Skin of body (tissue), 2 donors: ENCODE measurements around the gene C12orf56. TPM values are rescaled to one million over a fixed set of nuclear protein-coding genes. Genes with fewer than 3 reads are reported as not detected.
"Not testable (repeated sequence)": the region's sequence is repeated elsewhere in the genome, so short reads cannot be mapped to it uniquely, and the experiment has no call there.

Experiments
- DNase-seq: peaks from one replicate; lab custom pipeline; 2025; lab: John Stamatoyannopoulos, UW
- total RNA-seq: library from RNA; depleted of rRNA; stranded (reverse); fragments of >200 nt; gene quantifications from one replicate; pipeline ENCODE4 v1.2.3, GENCODE V29; 2014

Gene C12orf56
- total RNA-seq, 1 donor from 2014 or later, result 1.1 TPM

DNA sequence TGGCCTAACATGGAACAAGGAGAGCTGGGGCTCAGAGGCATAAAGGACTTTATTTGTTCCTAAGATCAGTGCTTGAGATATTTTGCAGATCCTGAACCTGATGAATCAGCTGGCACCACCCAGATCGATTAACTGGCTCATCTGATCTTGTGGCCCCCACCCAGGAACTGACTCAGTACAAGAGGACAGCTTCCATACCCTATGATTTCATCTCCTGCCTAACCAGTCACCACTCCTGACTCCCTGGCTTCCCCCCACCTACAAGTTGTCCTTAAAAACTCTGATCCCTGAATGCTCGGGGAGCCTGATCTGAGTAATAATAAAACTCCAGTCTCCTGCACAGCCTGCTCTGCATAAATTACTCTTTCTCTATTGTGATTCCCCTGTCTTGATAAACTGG, 5.1 kb downstream of the C12orf56 start:
- DNase-seq, result no peak

GRCh38 chr12:64385019-64385418, 5.5 kb downstream of the C12orf56 start:
- no peak for DNase-seq

DNA sequence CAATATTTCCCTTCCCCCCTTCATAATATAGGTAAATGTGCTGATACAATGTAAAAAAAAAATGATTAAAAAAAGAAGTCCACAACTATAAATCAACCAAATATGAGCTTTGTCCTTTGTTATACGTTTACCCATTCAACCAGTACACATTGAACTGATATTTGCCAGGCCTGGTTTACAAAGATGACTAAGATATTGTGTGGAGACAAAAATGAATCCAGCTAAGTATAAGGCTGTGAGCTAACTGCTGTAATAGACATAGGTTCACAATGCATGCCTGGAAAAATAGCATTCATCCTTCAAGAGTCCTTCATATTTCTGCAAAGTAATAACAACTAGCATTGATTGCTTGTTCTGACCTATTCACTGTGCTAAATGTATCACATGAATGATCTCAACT, 6.9 kb downstream of the C12orf56 start:
- no peak for DNase-seq

DNA sequence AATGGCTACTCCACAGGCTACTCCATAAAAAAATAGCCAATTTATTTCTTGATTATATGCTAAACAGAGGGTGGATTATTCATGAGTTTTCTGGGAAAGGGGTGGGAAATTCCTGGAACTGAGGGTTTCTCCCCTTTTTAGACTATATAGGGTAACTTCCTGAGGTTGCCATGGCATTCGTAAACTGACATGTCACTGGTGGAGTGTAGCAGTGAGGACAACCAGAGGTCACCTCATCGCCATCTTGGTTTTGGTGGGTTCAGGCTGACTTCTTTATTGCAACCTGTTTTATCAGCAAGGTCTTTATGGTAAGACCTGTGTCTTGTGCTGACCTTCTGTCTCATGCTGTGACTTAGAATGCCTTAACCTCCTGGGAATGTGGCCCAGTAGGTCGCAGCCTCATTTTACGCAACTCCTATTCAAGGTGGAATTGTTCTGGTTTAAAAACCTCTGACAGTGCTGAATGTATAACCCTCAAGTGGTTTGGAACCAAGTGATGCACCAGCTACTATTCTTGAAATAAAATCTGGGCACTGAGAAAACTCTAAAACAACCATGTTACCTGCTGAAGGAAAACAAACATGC, 27.7 kb downstream of the C12orf56 start:
- no peak for DNase-seq

- not testable (repeated sequence) for DNase-seq
Measured at GRCh38 chr12:64361173-64361572, 29.4 kb downstream of the C12orf56 start.

DNA sequence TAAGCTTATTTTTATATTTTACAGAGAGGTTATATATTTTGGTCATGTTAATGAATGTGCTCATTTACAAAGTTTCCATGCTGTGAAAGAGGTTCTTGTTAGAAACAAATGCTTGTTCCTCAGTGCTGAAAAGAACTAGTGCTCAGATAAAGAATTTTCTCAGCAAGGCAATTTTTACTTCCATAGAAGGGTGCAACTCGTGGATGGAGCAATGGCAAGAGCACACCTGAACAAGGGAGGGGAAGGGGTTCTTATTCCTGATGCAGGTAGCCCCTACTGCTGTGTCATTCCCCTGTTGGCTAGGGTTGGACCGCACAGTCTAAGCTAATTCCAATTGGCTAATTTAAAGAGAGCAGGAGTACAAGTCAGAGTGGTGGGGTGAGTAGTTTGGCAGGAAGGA, 34.3 kb downstream of the C12orf56 start:
- not testable (repeated sequence) for DNase-seq

DNA sequence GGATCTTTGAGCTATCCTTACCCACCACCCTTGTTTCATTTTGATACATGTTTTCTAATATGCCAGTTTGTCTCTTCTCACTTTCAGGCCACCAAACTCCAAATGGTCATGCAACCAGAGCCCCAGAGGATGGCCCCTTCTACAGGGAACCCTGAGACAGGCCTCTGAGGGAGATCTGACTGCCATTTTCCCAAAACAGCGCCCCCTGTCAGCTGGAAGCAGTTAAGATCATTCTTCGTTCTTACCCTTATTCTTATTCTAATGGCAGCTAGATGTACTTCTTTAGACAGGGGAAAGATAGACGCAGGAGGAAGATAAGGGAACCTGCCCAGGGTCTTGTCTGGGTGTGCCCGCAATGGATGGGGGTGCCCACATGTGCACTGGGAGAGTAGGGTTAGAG, 38.4 kb downstream of the C12orf56 start:
- no peak for DNase-seq

GRCh38 chr12:64351265-64351664, 39.3 kb downstream of the C12orf56 start:
- DNase-seq, result no peak

DNA sequence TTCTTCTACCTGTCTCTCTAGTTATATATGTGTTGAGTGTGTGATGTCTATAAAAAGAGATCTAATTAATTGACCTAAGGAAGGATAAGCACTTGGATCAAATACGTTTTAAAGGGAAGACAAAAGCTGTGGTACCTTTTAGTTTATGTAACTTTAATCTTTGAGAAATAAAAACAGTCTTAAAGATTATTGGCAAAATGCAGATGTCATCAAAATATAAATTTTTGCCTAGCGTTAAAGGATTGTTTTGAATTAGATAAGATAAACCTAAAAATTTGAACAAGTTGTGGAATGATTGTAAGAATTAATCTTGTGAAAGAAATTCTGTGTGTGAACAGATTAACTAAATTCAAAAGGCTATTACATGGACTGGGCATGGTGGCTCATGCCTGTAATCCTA, 42.9 kb downstream of the C12orf56 start:
- no peak for DNase-seq

DNA sequence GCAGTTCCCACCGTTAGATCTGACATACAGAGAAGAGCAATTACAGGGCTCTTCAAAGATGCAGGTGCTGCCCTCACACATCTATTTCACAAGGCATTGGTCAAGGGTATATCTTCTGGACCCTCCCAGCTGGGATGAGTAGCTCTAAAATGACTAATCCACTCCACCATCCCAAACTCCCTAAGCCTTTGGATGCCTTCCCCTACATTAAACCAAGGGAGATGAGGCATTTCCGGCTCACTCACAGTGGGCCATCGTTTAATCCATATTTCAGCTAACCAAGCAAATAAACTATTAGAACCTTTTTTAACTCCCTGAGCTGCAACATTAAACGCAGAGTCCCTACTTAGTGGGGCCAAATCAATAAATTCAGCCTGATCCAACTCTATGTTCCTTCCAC, 45.9 kb downstream of the C12orf56 start:
- DNase-seq, result not testable (repeated sequence)

- not testable (repeated sequence) for DNase-seq
Measured at GRCh38 chr12:64340546-64340945, 50.0 kb downstream of the C12orf56 start.

GRCh38 chr12:64335886-64336466, 54.6 kb downstream of the C12orf56 start:
- DNase-seq, result no peak

DNA sequence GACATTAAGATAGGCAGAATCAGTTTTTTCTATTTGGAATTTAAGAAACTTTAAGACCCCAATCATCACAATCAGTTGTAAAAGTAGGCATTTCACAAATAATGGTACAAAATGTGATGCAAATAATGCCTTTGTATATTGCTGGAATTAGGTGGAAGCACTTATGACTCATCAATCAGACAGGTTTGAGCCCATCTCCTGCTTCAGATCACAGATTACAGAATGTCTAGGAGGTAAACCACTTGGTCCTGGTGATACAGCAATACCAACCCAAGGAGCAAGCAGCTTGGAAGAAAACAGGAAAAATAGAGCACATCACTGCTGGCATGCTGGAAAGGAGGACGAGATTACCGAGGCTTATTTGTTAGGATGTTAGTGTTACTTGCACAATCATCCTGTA, 57.6 kb downstream of the C12orf56 start:
- DNase-seq, result no peak

DNA sequence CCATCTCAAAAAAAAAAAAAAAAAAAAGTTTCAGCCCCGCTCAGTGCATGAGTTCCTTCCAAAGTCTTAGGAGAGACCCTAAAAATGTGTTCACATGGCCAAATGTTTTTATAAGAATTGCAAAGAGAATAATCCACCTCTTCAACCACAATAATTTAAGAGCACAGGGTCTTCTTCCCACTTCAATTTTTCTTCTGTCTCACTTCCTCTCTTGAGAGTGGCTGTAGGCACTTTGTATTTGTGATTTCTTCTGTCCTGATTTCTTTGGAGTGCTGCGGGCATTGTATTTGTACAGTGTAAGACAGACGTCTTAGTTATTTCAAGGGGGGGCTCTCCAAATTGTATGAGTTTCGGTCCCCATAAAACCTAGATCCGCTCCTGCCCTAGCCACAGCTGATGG, 58.3 kb downstream of the C12orf56 start:
- DNase-seq, result no peak

- DNase-seq, result not testable (repeated sequence)
Measured at GRCh38 chr12:64329031-64329710, 61.4 kb downstream of the C12orf56 start.

- no peak for DNase-seq
Measured at GRCh38 chr12:64325055-64325454, 65.5 kb downstream of the C12orf56 start.

DNA sequence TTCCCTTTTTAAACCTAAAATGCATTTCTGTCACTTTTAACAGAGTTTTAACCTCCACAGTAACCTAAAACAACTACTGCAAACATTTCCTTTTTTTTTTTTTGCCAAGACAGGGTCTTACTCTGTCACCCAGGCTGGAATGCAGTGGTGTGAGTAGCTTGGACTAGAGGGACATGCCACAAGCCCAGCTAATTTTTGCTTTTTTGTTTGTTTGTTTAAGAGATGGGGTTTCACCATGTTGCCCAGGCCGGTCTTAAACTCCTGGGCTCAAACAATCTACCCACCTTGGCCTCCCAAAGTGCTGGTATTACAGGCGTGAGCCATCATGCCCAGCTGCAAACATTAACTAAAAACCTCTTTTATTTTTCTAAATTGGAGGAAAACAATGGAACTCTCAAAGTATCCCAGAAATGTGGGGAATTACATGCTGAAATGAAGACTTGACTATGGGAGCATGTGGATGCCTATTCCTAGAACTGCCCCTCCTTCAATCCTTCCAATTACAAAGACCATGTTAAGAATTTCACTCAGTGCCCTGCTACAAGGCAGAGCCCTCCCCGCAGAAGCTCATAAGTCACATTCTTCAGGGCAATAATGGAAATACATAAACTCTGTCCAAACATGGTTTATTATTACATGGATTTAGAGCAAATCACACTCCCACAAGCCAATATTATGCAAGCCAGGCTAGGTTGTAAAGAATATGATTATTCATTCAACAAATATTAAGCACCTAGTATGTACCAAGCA, 66.9 kb downstream of the C12orf56 start:
- DNase-seq, result no peak

DNA sequence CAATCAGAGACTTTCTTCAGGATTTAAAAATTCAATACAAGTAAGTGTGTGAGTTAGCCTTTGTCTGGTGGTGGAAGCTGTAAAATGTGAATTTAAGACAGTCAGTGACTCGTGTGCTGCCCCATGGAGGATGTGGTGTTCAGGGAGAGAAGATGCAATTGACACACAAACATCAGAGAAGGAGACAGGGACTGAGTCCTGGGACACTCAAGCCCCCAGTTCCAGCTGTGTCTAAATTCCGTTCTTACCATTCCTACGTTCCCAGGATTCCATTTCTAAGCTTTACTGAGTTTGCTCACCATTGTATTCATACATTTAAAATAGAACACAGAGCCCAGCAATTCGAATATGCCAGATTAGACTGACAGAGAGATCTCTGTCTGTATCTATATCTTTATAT, 67.6 kb downstream of the C12orf56 start:
- no peak for DNase-seq

DNA sequence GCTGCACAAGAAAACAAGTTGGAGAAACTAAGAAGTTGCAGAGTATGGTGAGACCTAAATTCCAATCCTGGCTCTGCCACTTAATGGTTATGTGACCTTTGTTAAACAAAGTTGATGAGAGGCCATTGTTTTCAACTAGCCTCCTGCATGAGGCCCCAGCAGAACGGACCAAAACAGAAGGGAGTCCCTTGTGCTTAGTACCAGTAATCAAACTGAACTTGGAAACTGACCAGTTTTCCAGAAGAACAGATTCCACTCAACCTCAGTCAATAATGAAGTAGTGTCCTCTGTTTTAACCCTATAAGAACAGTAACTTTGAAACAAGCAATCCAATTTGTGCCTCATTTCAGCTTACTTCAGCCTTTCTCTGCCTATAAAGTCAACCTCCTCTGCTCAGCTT, 69.9 kb downstream of the C12orf56 start:
- DNase-seq, result no peak

DNA sequence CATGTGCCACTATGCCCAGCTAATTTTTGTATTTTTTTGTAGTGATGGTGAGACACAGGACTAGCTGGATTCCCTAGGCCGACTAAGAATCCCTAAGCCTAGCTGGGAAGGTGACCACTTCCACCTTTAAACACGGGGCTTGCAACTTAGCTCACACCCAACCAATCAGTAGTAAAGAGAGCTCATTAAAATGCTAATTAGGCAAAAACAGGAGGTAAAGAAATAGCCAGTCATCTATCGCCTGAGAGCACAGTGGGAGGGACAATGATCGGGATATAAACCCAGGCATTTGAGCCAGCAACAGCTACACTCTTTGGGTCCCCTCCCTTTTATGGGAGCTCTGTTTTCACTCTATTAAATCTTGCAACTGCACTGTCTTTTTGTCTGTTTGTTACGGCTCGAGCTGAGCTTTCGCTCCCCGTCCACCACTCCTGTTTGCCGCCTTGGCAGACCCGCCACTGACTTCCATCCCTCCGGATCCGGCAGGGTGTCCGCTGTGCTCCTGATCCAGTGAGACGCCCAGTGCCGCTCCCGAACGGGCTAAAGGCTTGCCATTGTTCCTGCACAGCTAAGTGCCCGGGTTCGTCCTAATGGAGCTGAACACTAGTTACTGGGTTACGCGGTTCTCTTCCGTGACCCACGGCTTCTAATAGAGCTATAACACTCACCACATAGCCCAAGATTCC, 70.9 kb downstream of the C12orf56 start:
- not testable (repeated sequence) for DNase-seq

GRCh38 chr12:64318605-64319004, 72.0 kb downstream of the C12orf56 start:
- DNase-seq, result no peak

GRCh38 chr12:64311877-64312276, 78.7 kb downstream of the C12orf56 start:
- DNase-seq, result no peak
